Colonic mucosa (tissue), 4 donors: ENCODE data around the gene SUPT5H. TPM values are rescaled to one million over a fixed set of nuclear protein-coding genes. Genes with fewer than 3 reads are reported as not detected.
A peak's percentile ranks its signal among the peaks of the same experiment; 100 is the strongest.

Source experiments
- DNase-seq: peaks from one replicate; pipeline ENCODE4 v3.0.0-alpha.2; 2020
- H3K27ac ChIP-seq: fragments of 200-600 bp; one replicate; pipeline ENCODE4 v1.8.0; 2021
- H3K27me3 ChIP-seq: fragments of 200-600 bp; one replicate; pipeline ENCODE4 v1.8.0; 2021
- H3K36me3 ChIP-seq: fragments of 200-600 bp; one replicate; pipeline ENCODE4 v1.8.0; 2021
- H3K4me1 ChIP-seq: fragments of 200-600 bp; one replicate; pipeline ENCODE4 v1.8.0; 2021; ENCODE audit warnings: mild to moderate bottlenecking
- H3K4me3 ChIP-seq: fragments of 200-600 bp; one replicate; pipeline ENCODE4 v1.8.0; 2021
- H3K9ac ChIP-seq, 2 donors: one replicate each; pipeline ENCODE4 v1.7.0; 2013; ENCODE audit warnings: control low read depth in 2 of 2, low read depth in 2 of 2, low read length in 2 of 2
- H3K9me3 ChIP-seq: fragments of 200-600 bp; one replicate; pipeline ENCODE4 v1.8.0; 2021
- CTCF ChIP-seq: fragments of 200-600 bp; IDR thresholded peaks from one replicate; pipeline ENCODE4 v1.8.0; 2022; ENCODE audit warnings: antibody characterized with exemption, mild to moderate bottlenecking
- intact Hi-C: fragments of 100-400 bp; cut with DNase I; formaldehyde crosslinking; loops from one replicate; pipeline ENCODE4 v1.14.1; 2022
- total RNA-seq, 2 donors: library from RNA; stranded (reverse); fragmentation: NEBNext Ultra II Directional in 1 of 2; extraction: Animal tissue kit (Norgen Biotek cat#: 25700) in 1 of 2; gene quantifications; one replicate each; pipeline ENCODE4 v1.2.1, GENCODE V29; 2021
- donor health status: healthy.
- donor health status: DM: no; HTN: no; CAD: no.
- donor health status: DM: no; HTN: no; CAD: no.

The SUPT5H gene
- total RNA-seq, 2 donors from 2014 or later: 76.6 to 123 TPM

GRCh38 chr19:39408392-39409207, 36.8 kb upstream of the SUPT5H start:
- H3K4me1 ChIP-seq: peaks cover 13% of the 10 kb centered on the region
- peaks cover 10% of the 10 kb centered on the region for H3K36me3 ChIP-seq
- peak overlapping the region; percentile 96 for H3K4me3 ChIP-seq
- TF ChIP-seq CTCF: no peak
- peak; percentile 57 for DNase-seq
- H3K27me3 ChIP-seq: peaks cover 10% of the 10 kb centered on the region
- no peaks in the 10 kb centered on the region for H3K9me3 ChIP-seq
- H3K9ac ChIP-seq: peak overlapping the region; percentile 98 to 100
- H3K27ac ChIP-seq: peak overlapping the region; percentile 100
- intact Hi-C loops: no loop called here

- Histone ChIP-seq H3K9ac (peak overlapping the region; percentile 98 to 100), H3K4me3 (peak overlapping the region; percentile 96), H3K27me3 (peaks cover 15% of the 10 kb centered on the region), H3K4me1 (peaks cover 13% of the 10 kb centered on the region), H3K9me3 (no peaks in the 10 kb centered on the region), H3K27ac (peak overlapping the region; percentile 100), H3K36me3 (peaks cover 10% of the 10 kb centered on the region)
- intact Hi-C loops: no loop called here
- TF ChIP-seq CTCF: no peak
- DNase-seq: peak; percentile 97
These were observed 36.0 kb upstream of the SUPT5H start for GRCh38 chr19:39409208-39410016.

- Histone ChIP-seq H3K9ac (peak overlapping the region; percentile 88 to 98), H3K9me3 (no peaks in the 10 kb centered on the region), H3K27ac (peak overlapping the region; percentile 100), H3K4me3 (peak overlapping the region; percentile 96), H3K27me3 (peaks cover 15% of the 10 kb centered on the region), H3K36me3 (peaks cover 10% of the 10 kb centered on the region), H3K4me1 (peaks cover 13% of the 10 kb centered on the region)
- intact Hi-C loops: no loop called here
- no peak for TF ChIP-seq CTCF
- peak; percentile 76 for DNase-seq
These were observed 35.2 kb upstream of the SUPT5H start for GRCh38 chr19:39410017-39410830.

- intact Hi-C loops: no loop called here
- Histone ChIP-seq H3K9me3 (no peaks in the 10 kb centered on the region), H3K27me3 (peaks cover 15% of the 10 kb centered on the region), H3K4me1 (peaks cover 13% of the 10 kb centered on the region), H3K9ac (peak overlapping the region; percentile 88 to 98), H3K27ac (peak overlapping the region; percentile 100), H3K4me3 (peak overlapping the region; percentile 96), H3K36me3 (peaks cover 10% of the 10 kb centered on the region)
- DNase-seq: no peak
- no peak for TF ChIP-seq CTCF
These were observed 34.6 kb upstream of the SUPT5H start for GRCh38 chr19:39410831-39411080.

- Histone ChIP-seq H3K4me3 (no peak overlapping the region), H3K9ac (peak overlapping the region; percentile 88 to 98), H3K4me1 (peaks cover 13% of the 10 kb centered on the region), H3K27me3 (peaks cover 15% of the 10 kb centered on the region), H3K9me3 (no peaks in the 10 kb centered on the region), H3K27ac (peak overlapping the region; percentile 100), H3K36me3 (peaks cover 10% of the 10 kb centered on the region)
- intact Hi-C loops: no loop called here
- DNase-seq: peak; percentile 84
- TF ChIP-seq CTCF: no peak
These were observed 34.1 kb upstream of the SUPT5H start for GRCh38 chr19:39411081-39411831.
